OCI-LY1 (cell line): ENCODE data around the gene HRC.

Experiments used
- H2AFZ ChIP-seq: fragments of 200-600 bp; sonication (generic), shearing (Covaris generic); 2 replicates; pipeline ENCODE4 v1.6.0; 2014; ENCODE audit warnings: antibody characterized with exemption, mild to moderate bottlenecking, low read length
- H3F3A ChIP-seq: fragments of 200-600 bp; sonication (generic), shearing (Covaris generic); 2 replicates; pipeline ENCODE4 v1.6.0; 2014; ENCODE audit warnings: mild to moderate bottlenecking, antibody characterized with exemption, low read length, moderate library complexity; ENCODE audit not compliant: insufficient read depth
- H3K27ac ChIP-seq: fragments of 200-600 bp; sonication (generic); 2 replicates; pipeline ENCODE4 v1.5.1; 2014; ENCODE audit warnings: low read length, mixed run types, mild to moderate bottlenecking, low read depth; ENCODE audit not compliant: poor library complexity, severe bottlenecking
- H3K27me3 ChIP-seq: fragments of 200-600 bp; sonication (generic); 2 replicates; pipeline ENCODE4 v1.6.0; 2014; ENCODE audit warnings: antibody characterized with exemption, mild to moderate bottlenecking, low read length, moderate library complexity; ENCODE audit not compliant: insufficient read depth
- H3K36me3 ChIP-seq: fragments of 200-600 bp; sonication (generic); 2 replicates; pipeline ENCODE4 v1.6.1; 2014; ENCODE audit warnings: mild to moderate bottlenecking, antibody characterized with exemption, low read length, moderate library complexity, mixed read lengths; ENCODE audit not compliant: insufficient read depth
- H3K4me1 ChIP-seq: fragments of 200-600 bp; sonication (generic); 2 replicates; pipeline ENCODE4 v1.5.1; 2014; ENCODE audit warnings: mild to moderate bottlenecking, low read length, moderate library complexity; ENCODE audit not compliant: insufficient read depth, severe bottlenecking
- H3K4me2 ChIP-seq: fragments of 200-600 bp; sonication (generic), shearing (Covaris generic); 2 replicates; pipeline ENCODE4 v1.6.1; 2014; ENCODE audit warnings: low read length
- H3K4me3 ChIP-seq: fragments of 200-600 bp; sonication (generic); 2 replicates; pipeline ENCODE4 v1.5.1; 2014; ENCODE audit warnings: low read length, low read depth, mild to moderate bottlenecking, mixed read lengths; ENCODE audit not compliant: poor library complexity, severe bottlenecking
- H3K79me2 ChIP-seq: fragments of 200-600 bp; shearing (Covaris generic); 2 replicates; pipeline ENCODE4 v1.6.1; 2016; ENCODE audit warnings: mixed run types, low read length, mixed read lengths; ENCODE audit not compliant: insufficient read depth
- H3K9ac ChIP-seq: fragments of 200-600 bp; sonication (generic), shearing (Covaris generic); 2 replicates; pipeline ENCODE4 v1.6.1; 2014; ENCODE audit warnings: mild to moderate bottlenecking, low read length, mixed read lengths
- H3K9me2 ChIP-seq: fragments of 200-600 bp; sonication (generic), shearing (Covaris generic); 2 replicates; pipeline ENCODE4 v1.6.1; 2014; ENCODE audit warnings: low read depth, mild to moderate bottlenecking, low read length, mixed read lengths
- H3K9me3 ChIP-seq: fragments of 200-600 bp; shearing (Covaris generic); 2 replicates; pipeline ENCODE4 v1.6.1; 2014; ENCODE audit warnings: low read length, mixed read lengths
- H4K20me1 ChIP-seq: fragments of 200-600 bp; sonication (generic), shearing (Covaris generic); 2 replicates; pipeline ENCODE4 v1.6.0; 2016; ENCODE audit warnings: mild to moderate bottlenecking, low read length; ENCODE audit not compliant: insufficient read depth
- CTCF ChIP-seq: fragments of 200-600 bp; sonication (generic), shearing (Covaris generic); IDR thresholded peaks from 2 replicates; pipeline ENCODE4 v1.5.1; 2017; ENCODE audit warnings: mild to moderate bottlenecking, antibody characterized with exemption, low read length, moderate library complexity, mixed read lengths
- EZH2 ChIP-seq: fragments of 200-600 bp; sonication (generic), shearing (Covaris generic); IDR thresholded peaks from 2 replicates; pipeline ENCODE4 v1.8.0; 2017; ENCODE audit warnings: borderline replicate concordance, mixed run types, mild to moderate bottlenecking, antibody characterized with exemption, low read length, moderate library complexity, mixed read lengths

The HRC gene

DNA sequence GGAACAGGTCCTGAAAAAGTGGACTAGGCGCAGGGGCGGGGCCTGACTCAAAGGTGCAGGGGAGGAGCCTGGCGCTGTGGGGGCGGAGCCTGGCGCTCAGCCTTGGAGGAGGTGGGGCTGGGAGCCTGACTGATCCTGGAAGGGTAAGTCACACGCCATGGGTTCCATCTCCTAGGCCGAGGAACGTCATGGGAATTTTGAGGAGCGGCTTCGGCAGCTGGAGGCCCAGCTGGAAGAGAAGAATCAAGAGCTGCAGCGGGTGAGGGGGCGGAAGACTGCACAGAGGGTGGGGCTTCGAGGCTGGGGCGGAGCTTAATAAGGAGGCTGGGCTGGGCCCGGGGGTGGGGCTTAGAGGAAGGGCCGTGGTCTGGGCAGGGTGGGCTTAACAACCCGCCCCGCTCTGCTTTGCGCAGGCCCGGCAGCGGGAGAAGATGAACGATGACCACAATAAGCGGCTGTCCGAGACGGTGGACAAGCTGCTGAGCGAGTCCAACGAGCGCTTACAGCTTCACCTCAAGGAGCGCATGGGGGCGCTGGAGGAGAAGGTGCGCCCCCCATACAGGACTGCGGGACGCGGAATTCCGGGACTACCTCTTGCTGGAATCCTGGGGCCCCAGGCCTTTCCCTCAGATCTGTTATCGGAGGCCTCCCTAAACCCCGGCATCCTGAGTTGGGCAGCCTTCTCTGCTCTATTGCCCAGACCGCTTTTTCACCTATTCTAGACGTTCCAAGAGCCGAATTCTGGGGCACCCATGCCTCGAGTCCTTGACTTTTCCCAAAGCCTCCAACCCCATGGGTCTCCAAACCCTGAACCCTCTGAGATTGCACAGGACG, 21.4 kb downstream of the HRC start:
- H3K9me2 ChIP-seq = no peaks in the 10 kb centered on the region
- no peak overlapping the region for H3K4me3 ChIP-seq
- H3K9ac ChIP-seq = no peak overlapping the region
- no peak overlapping the region for H2AFZ ChIP-seq
- peaks cover 4% of the 10 kb centered on the region for H3K4me1 ChIP-seq
- peaks cover 10% of the 10 kb centered on the region; the same call in 1 of the 2 replicates for H3K36me3 ChIP-seq
- no peak overlapping the region for H3K4me2 ChIP-seq
- H3K9me3 ChIP-seq = no peaks in the 10 kb centered on the region
- H3F3A ChIP-seq = no peaks in the 10 kb centered on the region
- H4K20me1 ChIP-seq = no peaks in the 10 kb centered on the region
- H3K79me2 ChIP-seq = no peaks in the 10 kb centered on the region
- TF ChIP-seq CTCF (no peak), EZH2 (no peak)
- no peaks in the 10 kb centered on the region for H3K27me3 ChIP-seq
- no peak overlapping the region for H3K27ac ChIP-seq

DNA sequence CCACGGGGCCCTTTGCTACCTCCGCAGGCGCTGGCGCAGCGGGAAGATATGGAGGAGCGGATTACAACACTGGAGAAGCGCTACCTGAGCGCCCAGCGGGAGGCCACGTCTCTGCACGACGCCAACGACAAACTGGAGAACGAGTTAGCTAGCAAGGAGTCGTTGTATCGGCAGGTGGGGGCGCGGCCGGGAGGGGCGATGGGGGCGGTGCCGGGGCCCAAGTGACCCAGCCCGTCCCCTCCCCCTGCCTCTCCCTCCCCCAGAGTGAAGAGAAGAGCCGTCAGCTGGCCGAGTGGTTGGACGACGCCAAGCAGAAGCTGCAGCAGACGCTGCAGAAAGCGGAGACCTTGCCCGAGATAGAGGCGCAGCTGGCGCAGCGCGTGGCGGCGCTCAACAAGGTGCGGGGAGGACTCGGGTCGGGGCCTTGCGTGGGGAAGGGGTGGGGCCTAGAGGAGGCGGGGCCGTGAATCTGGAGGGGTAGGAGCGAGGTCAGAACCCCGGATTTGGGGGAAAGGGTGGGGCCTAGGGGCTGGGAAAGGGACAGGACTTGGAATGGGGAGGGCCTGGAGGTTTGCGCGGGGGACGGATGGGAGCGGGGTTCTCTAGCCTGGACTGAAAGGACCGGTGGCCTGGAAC, 22.1 kb downstream of the HRC start:
- Histone ChIP-seq H4K20me1 (no peaks in the 10 kb centered on the region), H3K27ac (no peak overlapping the region), H3K36me3 (peaks cover 10% of the 10 kb centered on the region; the same call in 1 of the 2 replicates), H3K9ac (no peak overlapping the region), H3K4me3 (no peak overlapping the region), H3K9me2 (no peaks in the 10 kb centered on the region), H3F3A (no peaks in the 10 kb centered on the region), H2AFZ (no peak overlapping the region), H3K9me3 (no peaks in the 10 kb centered on the region), H3K4me2 (no peak overlapping the region), H3K27me3 (no peaks in the 10 kb centered on the region), H3K79me2 (no peaks in the 10 kb centered on the region), H3K4me1 (peaks cover 9% of the 10 kb centered on the region)
- TF ChIP-seq EZH2 = no peak
- TF ChIP-seq CTCF = no peak

GRCh38 chr19:49130325-49130724, 24.9 kb downstream of the HRC start:
- Histone ChIP-seq H3K4me3 (no peak overlapping the region), H3K9me2 (no peaks in the 10 kb centered on the region), H3K79me2 (no peaks in the 10 kb centered on the region), H3K4me2 (no peak overlapping the region), H3K27me3 (no peaks in the 10 kb centered on the region), H4K20me1 (no peaks in the 10 kb centered on the region), H2AFZ (no peak overlapping the region), H3K4me1 (peaks cover 14% of the 10 kb centered on the region), H3K9me3 (no peaks in the 10 kb centered on the region), H3K9ac (no peak overlapping the region), H3F3A (no peaks in the 10 kb centered on the region), H3K27ac (no peak overlapping the region), H3K36me3 (peaks cover 10% of the 10 kb centered on the region; the same call in 1 of the 2 replicates)
- TF ChIP-seq CTCF = no peak
- no peak for TF ChIP-seq EZH2
